ENCODE results near the gene IL22RA1. TPM values are rescaled to one million over a fixed set of nuclear protein-coding genes. Genes with fewer than 3 reads are reported as not detected.

Gene IL22RA1
- total RNA-seq, 1 experiment from 2014 or later, result 0.13 TPM

DNA sequence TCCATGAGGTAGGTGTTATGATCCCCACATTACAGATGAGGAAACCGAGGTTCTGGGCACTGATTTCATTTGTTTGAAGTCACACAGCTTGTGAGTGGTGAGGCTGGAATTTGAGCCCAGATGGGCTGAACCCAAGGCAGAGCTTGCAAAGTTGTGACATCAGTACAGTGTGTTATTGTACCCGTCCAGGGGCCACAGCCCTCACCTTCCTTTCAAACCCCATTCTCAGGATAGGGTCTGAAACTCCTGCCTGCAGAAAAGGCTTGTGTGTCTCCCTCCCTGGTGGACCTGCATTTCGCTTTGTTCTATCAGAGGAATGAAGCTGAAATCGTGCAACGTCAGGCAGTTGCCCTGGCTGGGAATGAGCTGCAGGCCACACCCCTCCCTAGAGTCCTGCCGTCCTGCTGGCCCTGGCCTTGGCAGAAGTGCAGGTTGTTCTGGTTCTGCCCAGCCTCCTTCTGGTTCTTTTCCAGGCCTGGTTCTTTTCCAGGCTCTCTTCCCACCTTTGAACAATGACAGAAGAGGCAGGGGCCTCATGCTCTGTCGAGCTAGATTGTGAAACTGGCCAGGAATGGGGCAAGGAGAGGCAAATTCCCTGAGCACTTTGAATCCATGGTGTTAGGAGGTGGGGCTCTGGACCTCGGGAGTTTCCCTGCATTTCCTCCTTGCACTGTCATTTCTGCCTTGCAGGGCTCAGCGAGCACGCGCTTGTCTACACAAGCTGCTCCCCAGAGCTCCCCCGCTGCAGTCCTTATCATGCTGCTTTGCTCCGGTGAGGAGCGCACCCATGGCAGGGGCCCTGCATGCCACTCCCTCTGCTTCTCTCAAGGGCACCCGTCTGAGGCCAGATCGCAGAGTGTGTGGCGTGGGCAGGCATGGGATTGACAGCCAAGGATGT lies 22.8 kb downstream of the IL22RA1 start:
- no peak overlapping the region for H3K4ac ChIP-seq (ENCODE audit: low read depth, low read length)

More for the DNA sequence above, 22.8 kb downstream of the IL22RA1 start:
- Histone ChIP-seq H4K20me1 (ENCODE audit: control insufficient read depth, insufficient read depth, insufficient read length) (no peaks in the 10 kb centered on the region), H3K18ac (ENCODE audit: insufficient read length, low read depth, low read length) (no peak overlapping the region), H3K27me3 (ENCODE audit: insufficient read depth, low read length) (no peaks in the 10 kb centered on the region), H3K23ac (ENCODE audit: insufficient read length, low read depth, low read length) (no peak overlapping the region), H4K91ac (ENCODE audit: insufficient read length, low read depth, low read length) (no peak overlapping the region), H3K56ac (ENCODE audit: insufficient read length, low read depth, low read length) (no peak overlapping the region), H2BK5ac (ENCODE audit: insufficient read length, low read length) (no peak overlapping the region), H4K5ac (ENCODE audit: insufficient read length, low read depth, low read length) (no peak overlapping the region), H3K14ac (ENCODE audit: insufficient read depth, low read length) (no peak overlapping the region), H2BK20ac (ENCODE audit: low read depth, low read length, poor library complexity, severe bottlenecking) (no peak overlapping the region), H2BK15ac (ENCODE audit: low read depth, low read length) (no peak overlapping the region), H2BK120ac (ENCODE audit: low read depth, low read length, poor library complexity, severe bottlenecking) (no peak overlapping the region), H3K9me3 (ENCODE audit: control insufficient read depth, low read depth, low read length) (no peaks in the 10 kb centered on the region), H3T11ph (ENCODE audit: low read length) (no peak overlapping the region), H3K23me2 (ENCODE audit: insufficient read length, low read depth, low read length, poor library complexity, severe bottlenecking) (no peaks in the 10 kb centered on the region), H3K27ac (ENCODE audit: insufficient read length, low read depth, low read length) (no peak overlapping the region), H4K8ac (replicated peaks; ENCODE audit: insufficient read length, low read depth, low read length) (no peak overlapping the region), H2BK12ac (ENCODE audit: insufficient read length, low read depth, low read length) (no peak overlapping the region), H3K4me2 (ENCODE audit: insufficient read depth, insufficient read length, low read length) (no peak overlapping the region), H3K79me2 (ENCODE audit: insufficient read depth, low read length) (no peaks in the 10 kb centered on the region), H2AK5ac (ENCODE audit: insufficient read length, low read length) (no peak overlapping the region), H3K79me1 (ENCODE audit: insufficient read depth, low read depth, low read length, poor library complexity, severe bottlenecking) (no peaks in the 10 kb centered on the region), H2AFZ (ENCODE audit: low read length) (no peak overlapping the region), H3K9ac (ENCODE audit: extremely low read depth, insufficient read length, low read length) (no peak overlapping the region), H3K4me1 (ENCODE audit: insufficient read depth, low read length) (no peaks in the 10 kb centered on the region)
- Mint-ChIP-seq H3K4me1 (peaks cover 14 to 15% of the 10 kb centered on the region in 2 experiments), H3K4me3 (no peak overlapping the region), H3K27ac (no peak overlapping the region), H3K36me3 (ENCODE audit: insufficient read depth in 1 of 3, low read depth in 3 of 3) (no peaks in the 10 kb centered on the region), H3K27me3 (ENCODE audit: low read depth) (no peaks in the 10 kb centered on the region; the same call in none of the 2 replicates), H3K9me3 (no peaks in the 10 kb centered on the region)
- no peak for DNase-seq
- TF ChIP-seq, protein P1, sequence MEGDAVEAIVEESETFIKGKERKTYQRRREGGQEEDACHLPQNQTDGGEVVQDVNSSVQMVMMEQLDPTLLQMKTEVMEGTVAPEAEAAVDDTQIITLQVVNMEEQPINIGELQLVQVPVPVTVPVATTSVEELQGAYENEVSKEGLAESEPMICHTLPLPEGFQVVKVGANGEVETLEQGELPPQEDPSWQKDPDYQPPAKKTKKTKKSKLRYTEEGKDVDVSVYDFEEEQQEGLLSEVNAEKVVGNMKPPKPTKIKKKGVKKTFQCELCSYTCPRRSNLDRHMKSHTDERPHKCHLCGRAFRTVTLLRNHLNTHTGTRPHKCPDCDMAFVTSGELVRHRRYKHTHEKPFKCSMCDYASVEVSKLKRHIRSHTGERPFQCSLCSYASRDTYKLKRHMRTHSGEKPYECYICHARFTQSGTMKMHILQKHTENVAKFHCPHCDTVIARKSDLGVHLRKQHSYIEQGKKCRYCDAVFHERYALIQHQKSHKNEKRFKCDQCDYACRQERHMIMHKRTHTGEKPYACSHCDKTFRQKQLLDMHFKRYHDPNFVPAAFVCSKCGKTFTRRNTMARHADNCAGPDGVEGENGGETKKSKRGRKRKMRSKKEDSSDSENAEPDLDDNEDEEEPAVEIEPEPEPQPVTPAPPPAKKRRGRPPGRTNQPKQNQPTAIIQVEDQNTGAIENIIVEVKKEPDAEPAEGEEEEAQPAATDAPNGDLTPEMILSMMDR (conservative IDR thresholded peaks at IDR 0.05), result no peak
- WGBS (ENCODE audit: extremely low coverage, insufficient read length, low lambda C conversion rate), result no CpG with 5 or more reads among the region's 17 CpGs

Measured in H9 (cell line).